K562 (cell line): ENCODE results near the gene RNF31. TPM values are rescaled to one million over a fixed set of nuclear protein-coding genes. Genes with fewer than 3 reads are reported as not detected.
A peak's percentile ranks its signal among the peaks of the same experiment; 100 is the strongest.

Experiments
- ATF3 ChIP-seq, 2 experiments: fragments of 450-650 bp in 1 of 2; sonication (generic) in 1 of 2; formaldehyde crosslinking in 1 of 2; IDR thresholded peaks in 1 of 2; conservative IDR thresholded peaks in 1 of 2; 2 replicates each; pipeline versions ENCODE4 v1.6.1 to v1.8.1; 2016 to 2023; ENCODE audit warnings: mild to moderate bottlenecking in 2 of 2, moderate library complexity in 2 of 2, inconsistent platforms in 1 of 2, missing genetic modification reagents in 1 of 2
- BCL6 ChIP-seq: fragments of 250-450 bp; sonication (Bioruptor Pico); IDR thresholded peaks from 2 replicates; pipeline ENCODE4 v1.4.0; 2020
- BRD4 ChIP-seq: fragments of 200-600 bp; sonication (generic); IDR thresholded peaks from 2 replicates; pipeline ENCODE4 v1.6.1; 2017; ENCODE audit warnings: inconsistent platforms
- DDX20 ChIP-seq: fragments of 450-650 bp; IDR thresholded peaks from 2 replicates; pipeline ENCODE4 v1.6.1; 2016; ENCODE audit warnings: missing genetic modification characterization, low read depth, mild to moderate bottlenecking, missing compliant biosample characterization, moderate library complexity
- FOXO4 ChIP-seq: fragments of 450-650 bp; formaldehyde crosslinking; IDR thresholded peaks from 2 replicates; pipeline ENCODE4 v1.4.0; 2020; ENCODE audit warnings: mild to moderate bottlenecking, moderate library complexity
- GABPA ChIP-seq: fragments of 200-800 bp; sonication (Bioruptor generic); conservative IDR thresholded peaks from 2 replicates; pipeline ENCODE4 v1.6.1; 2016; ENCODE audit warnings: low read depth, missing genetic modification characterization, missing compliant biosample characterization
- HINFP ChIP-seq: fragments of 450-650 bp; conservative IDR thresholded peaks from 2 replicates; pipeline ENCODE4 v1.6.1; 2016; ENCODE audit warnings: missing genetic modification characterization, low read depth, mild to moderate bottlenecking, control low read depth, missing compliant biosample characterization
- LARP7 ChIP-seq: fragments of 450-650 bp; IDR thresholded peaks from 2 replicates; pipeline ENCODE4 v1.6.1; 2016
- MCM3 ChIP-seq: fragments of 450-650 bp; IDR thresholded peaks from 2 replicates; pipeline ENCODE4 v1.6.1; 2016
- NR1H2 ChIP-seq: sonication (generic); formaldehyde crosslinking; IDR thresholded peaks from 2 replicates; pipeline ENCODE4 v1.4.0; 2020; ENCODE audit warnings: mild to moderate bottlenecking, missing genetic modification reagents
- RBM17 ChIP-seq: fragments of 200-400 bp; formaldehyde crosslinking; IDR thresholded peaks from 2 replicates; pipeline ENCODE4 v1.6.1; 2017; ENCODE audit warnings: low read depth, mild to moderate bottlenecking, low read length, borderline replicate concordance
- SPI1 ChIP-seq: IDR thresholded peaks from 2 replicates; pipeline ENCODE4 v1.6.1; 2011; ENCODE audit warnings: low read depth, low read length, control low read depth, borderline replicate concordance
- SREBF1 ChIP-seq: fragments of 150-350 bp; IDR thresholded peaks from 2 replicates; pipeline ENCODE4 v1.6.1; 2014; ENCODE audit warnings: antibody characterized with exemption, low read depth, low read length, borderline replicate concordance
- TRIM24 ChIP-seq, 2 experiments: fragments of 450-650 bp; IDR thresholded peaks; 2 replicates each; pipeline ENCODE4 v1.6.1; 2016
- ZKSCAN3 ChIP-seq: fragments of 250-450 bp; sonication (Bioruptor Pico); IDR thresholded peaks from 2 replicates; pipeline ENCODE4 v1.4.0; 2020
- ZNF134 ChIP-seq: fragments of 250-450 bp; sonication (Bioruptor Pico); conservative IDR thresholded peaks from 2 replicates; pipeline ENCODE4 v1.4.0; 2020
- ZNF184 ChIP-seq: sonication (generic); formaldehyde crosslinking; IDR thresholded peaks from 2 replicates; pipeline ENCODE4 v1.5.0; 2020; ENCODE audit warnings: missing genetic modification reagents
- ZNF699 ChIP-seq: fragments of 250-450 bp; sonication (Bioruptor Pico); IDR thresholded peaks from 2 replicates; pipeline ENCODE4 v1.8.0; 2021; ENCODE audit warnings: mild to moderate bottlenecking, moderate library complexity; ENCODE audit not compliant: insufficient replicate concordance
- polyA plus RNA-seq, 8 experiments: library from polyadenylated mRNA; depleted of rRNA in 4 of 8; stranded (reverse) in 5 of 8; unstranded in 3 of 8; fragments of >200 nt; fragmentation: Nextera tagmentation in 2 of 8; fragmentation: Illumina TruSeq in 1 of 8; extraction: Ambion mirVana in 2 of 8; extraction: Trizol in 1 of 8; gene quantifications; 2 replicates each; pipeline versions ENCODE4 v1.2.1 to v1.2.3, GENCODE V29; 2011 to 2014; ENCODE audit warnings: inconsistent platforms in 1 of 8, missing spikeins in 1 of 8
- total RNA-seq, 7 experiments: library from RNA; depleted of rRNA in 6 of 7; stranded (reverse); fragments of >200 nt in 6 of 7; fragmentation: Illumina TruSeq in 2 of 7; extraction: Trizol in 2 of 7; gene quantifications; 2 replicates each; pipeline versions ENCODE4 v1.2.1 to v1.2.3, GENCODE V29; 2011 to 2021; ENCODE audit warnings: low replicate concordance in 1 of 7
- TF ChIP-seq, protein P1 (sequence below): fragments of 250-450 bp; sonication (Bioruptor Pico); IDR thresholded peaks from 2 replicates; pipeline ENCODE4 v1.8.0; 2022; ENCODE audit warnings: moderate library complexity, mild to moderate bottlenecking, inconsistent platforms
- TF ChIP-seq, protein P2 (sequence below), 2 experiments: fragments of 150-350 bp in 1 of 2; IDR thresholded peaks; 2 replicates each; pipeline ENCODE4 v1.6.1; 2012 to 2016; ENCODE audit warnings: low read depth in 2 of 2, low read length in 2 of 2, mild to moderate bottlenecking in 1 of 2, moderate library complexity in 1 of 2

RNF31 gene
- total and polyA plus RNA-seq, 9 of the 15 experiments (the other 6 are each of a cell fraction or from before 2014, with no cell fraction given): 3.1 to 47.6 (median 19.1) TPM

- TF ChIP-seq FOXO4 (CRISPR knock-in tag) (no peak), ZNF699 (CRISPR knock-in tag) (no peak), LARP7 (no peak), ZKSCAN3 (CRISPR knock-in tag) (no peak), ZNF134 (no peak), SPI1 (peak; percentile 76), RBM17 (no peak), GABPA (peak; percentile 71), MCM3 (no peak), SREBF1 (no peak), NR1H2 (CRISPR knock-in tag) (no peak), BRD4 (no peak), DDX20 (tag) (no peak), TRIM24 (IDR thresholded peaks at IDR 0.05) (no peak), BCL6 (no peak), HINFP (tag) (peak; percentile 99), ATF3 (IDR thresholded peaks at IDR 0.05) (no peak), ATF3 (CRISPR knock-in tag; conservative IDR thresholded peaks at IDR 0.05) (no peak), ZNF184 (CRISPR knock-in tag) (no peak)
- TF ChIP-seq, protein P1, sequence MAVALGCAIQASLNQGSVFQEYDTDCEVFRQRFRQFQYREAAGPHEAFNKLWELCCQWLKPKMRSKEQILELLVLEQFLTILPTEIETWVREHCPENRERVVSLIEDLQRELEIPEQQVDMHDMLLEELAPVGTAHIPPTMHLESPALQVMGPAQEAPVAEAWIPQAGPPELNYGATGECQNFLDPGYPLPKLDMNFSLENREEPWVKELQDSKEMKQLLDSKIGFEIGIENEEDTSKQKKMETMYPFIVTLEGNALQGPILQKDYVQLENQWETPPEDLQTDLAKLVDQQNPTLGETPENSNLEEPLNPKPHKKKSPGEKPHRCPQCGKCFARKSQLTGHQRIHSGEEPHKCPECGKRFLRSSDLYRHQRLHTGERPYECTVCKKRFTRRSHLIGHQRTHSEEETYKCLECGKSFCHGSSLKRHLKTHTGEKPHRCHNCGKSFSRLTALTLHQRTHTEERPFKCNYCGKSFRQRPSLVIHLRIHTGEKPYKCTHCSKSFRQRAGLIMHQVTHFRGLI (CRISPR knock-in tag): no peak
- TF ChIP-seq, protein P2, sequence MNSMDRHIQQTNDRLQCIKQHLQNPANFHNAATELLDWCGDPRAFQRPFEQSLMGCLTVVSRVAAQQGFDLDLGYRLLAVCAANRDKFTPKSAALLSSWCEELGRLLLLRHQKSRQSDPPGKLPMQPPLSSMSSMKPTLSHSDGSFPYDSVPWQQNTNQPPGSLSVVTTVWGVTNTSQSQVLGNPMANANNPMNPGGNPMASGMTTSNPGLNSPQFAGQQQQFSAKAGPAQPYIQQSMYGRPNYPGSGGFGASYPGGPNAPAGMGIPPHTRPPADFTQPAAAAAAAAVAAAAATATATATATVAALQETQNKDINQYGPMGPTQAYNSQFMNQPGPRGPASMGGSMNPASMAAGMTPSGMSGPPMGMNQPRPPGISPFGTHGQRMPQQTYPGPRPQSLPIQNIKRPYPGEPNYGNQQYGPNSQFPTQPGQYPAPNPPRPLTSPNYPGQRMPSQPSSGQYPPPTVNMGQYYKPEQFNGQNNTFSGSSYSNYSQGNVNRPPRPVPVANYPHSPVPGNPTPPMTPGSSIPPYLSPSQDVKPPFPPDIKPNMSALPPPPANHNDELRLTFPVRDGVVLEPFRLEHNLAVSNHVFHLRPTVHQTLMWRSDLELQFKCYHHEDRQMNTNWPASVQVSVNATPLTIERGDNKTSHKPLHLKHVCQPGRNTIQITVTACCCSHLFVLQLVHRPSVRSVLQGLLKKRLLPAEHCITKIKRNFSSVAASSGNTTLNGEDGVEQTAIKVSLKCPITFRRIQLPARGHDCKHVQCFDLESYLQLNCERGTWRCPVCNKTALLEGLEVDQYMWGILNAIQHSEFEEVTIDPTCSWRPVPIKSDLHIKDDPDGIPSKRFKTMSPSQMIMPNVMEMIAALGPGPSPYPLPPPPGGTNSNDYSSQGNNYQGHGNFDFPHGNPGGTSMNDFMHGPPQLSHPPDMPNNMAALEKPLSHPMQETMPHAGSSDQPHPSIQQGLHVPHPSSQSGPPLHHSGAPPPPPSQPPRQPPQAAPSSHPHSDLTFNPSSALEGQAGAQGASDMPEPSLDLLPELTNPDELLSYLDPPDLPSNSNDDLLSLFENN (IDR thresholded peaks at IDR 0.05; ENCODE audit: low read depth in 2 of 2, low read length in 2 of 2): no peak
These were observed 6.0 kb upstream of the RNF31 start, which contains the start of gene EMC9 (continued) for GRCh38 chr14:24141097-24141880.
